ENCODE results near the gene NDST4. TPM values are rescaled to one million over a fixed set of nuclear protein-coding genes. Genes with fewer than 3 reads are reported as not detected.

The NDST4 gene
- total and polyA plus RNA-seq, 2 of the 13 experiments (the other 11 are each of a cell fraction or from before 2014, with no cell fraction given), result not detected

GRCh38 chr4:114782415-114783214 is 330.8 kb downstream of the NDST4 start:
- FAIRE-seq (no peak), DNase-seq (ENCODE audit: low spot score) (no peak), ATAC-seq (no peak)
- POLR2A ChIA-PET, result no interaction called here
- H3K4me1 ChIP-seq (ENCODE audit: insufficient read depth, low read length), result no peaks in the 10 kb centered on the region
- in situ Hi-C loops (cut with HindIII; ENCODE audit: extremely low pct_ligation_motif_present, low pct_unique_long_range_greater_than_20kb) (loop anchor here (10.0 kb wide), 1 partner anchor 272 kb away; no protein-coding TSS in a partner anchor), intact Hi-C loops (cut with micrococcal nuclease; ENCODE audit: unreplicated experiment) (no loop called here)
- BruUV-seq (replicated peaks), result no TSS peak
- no peak overlapping the region for H3K4me2 ChIP-seq (ENCODE audit: low read depth, low read length)
- no peak overlapping the region for H3K9ac ChIP-seq (ENCODE audit: insufficient read depth, low read depth, low read length)
- H2AFZ ChIP-seq (ENCODE audit: low read length), result no peak overlapping the region
- no peaks in the 10 kb centered on the region; a peak in 1 of 5 replicates for H3K27me3 ChIP-seq (ENCODE audit: control insufficient read depth in 1 of 2, insufficient read depth in 2 of 2, low read length in 2 of 2)
- CTCF ChIA-PET (ENCODE audit: low intra/inter-chr PET ratio, low total read pairs), result no interaction called here
- H3K27ac ChIP-seq (ENCODE audit: extremely low read length, insufficient read depth, low read length), result no peak overlapping the region
- no peak overlapping the region for H3K4me3 ChIP-seq (replicated peaks in 1 of 3; ENCODE audit: insufficient read depth in 1 of 3, low read depth in 2 of 3, low read length in 3 of 3)
- H3K9me3 ChIP-seq (ENCODE audit: low read length), result no peaks in the 10 kb centered on the region
- no peaks in the 10 kb centered on the region for H3K79me2 ChIP-seq (ENCODE audit: insufficient read depth, low read length)
- no peaks in the 10 kb centered on the region for H3K36me3 ChIP-seq (replicated peaks in 1 of 2; ENCODE audit: control insufficient read depth in 1 of 2, insufficient read depth in 2 of 2, low read length in 2 of 2)
- no peaks in the 10 kb centered on the region for H4K20me1 ChIP-seq (ENCODE audit: insufficient read depth, low read length)
- no peak for TF ChIP-seq REL (CRISPR knock-in tag; conservative IDR thresholded peaks at IDR 0.05)
- no peak for TF ChIP-seq THAP7 (CRISPR knock-in tag; IDR thresholded peaks at IDR 0.05)
- TF ChIP-seq CC2D1A (CRISPR knock-in tag; IDR thresholded peaks at IDR 0.05), result no peak
- TF ChIP-seq CSRNP1 (CRISPR knock-in tag; IDR thresholded peaks at IDR 0.05), result no peak
- TF ChIP-seq REXO4 (CRISPR knock-in tag; IDR thresholded peaks at IDR 0.05; ENCODE audit: borderline replicate concordance), result no peak
- no peak for TF ChIP-seq ZKSCAN5 (CRISPR knock-in tag; IDR thresholded peaks at IDR 0.05)
- no peak for TF ChIP-seq RNF219 (CRISPR knock-in tag; IDR thresholded peaks at IDR 0.05)
- no peak for TF ChIP-seq THAP9 (CRISPR knock-in tag; IDR thresholded peaks at IDR 0.05; ENCODE audit: borderline replicate concordance)
- no peak for TF ChIP-seq PHF8 (CRISPR knock-in tag; IDR thresholded peaks at IDR 0.05)
- TF ChIP-seq HDAC1 (CRISPR knock-in tag; IDR thresholded peaks at IDR 0.05), result no peak
- no peak for TF ChIP-seq ARNT (IDR thresholded peaks at IDR 0.05)
- TF ChIP-seq RXRA (CRISPR knock-in tag; IDR thresholded peaks at IDR 0.05), result no peak
- no peak for TF ChIP-seq RXRB (CRISPR knock-in tag; IDR thresholded peaks at IDR 0.05; ENCODE audit: borderline replicate concordance)
- TF ChIP-seq PBX3 (CRISPR knock-in tag; IDR thresholded peaks at IDR 0.05; ENCODE audit: borderline replicate concordance), result no peak
- TF ChIP-seq NCOA2 (CRISPR knock-in tag; IDR thresholded peaks at IDR 0.05), result no peak
- TF ChIP-seq ZNF326 (CRISPR knock-in tag; IDR thresholded peaks at IDR 0.05; ENCODE audit: borderline replicate concordance), result no peak
- WGBS (ENCODE audit: low lambda C conversion rate), result 2% methylated on average over 6 of the region's 6 CpGs
